Left hindlimb (tissue), 1 donor: ENCODE data around the gene PRKN.

Source experiments
- DNase-seq: peaks from one replicate; pipeline ENCODE4 v3.0.0-alpha.2; 2018

The PRKN gene

GRCh38 chr6:161674930-161675682, 1052.5 kb downstream of the PRKN start:
- DNase-seq = no peak

- DNase-seq = no peak
Measured at GRCh38 chr6:161673026-161673425, 1054.5 kb downstream of the PRKN start.

GRCh38 chr6:161671117-161671516, 1056.4 kb downstream of the PRKN start:
- DNase-seq = no peak

GRCh38 chr6:161668665-161669064, 1058.9 kb downstream of the PRKN start:
- no peak for DNase-seq

- DNase-seq = no peak
Measured at GRCh38 chr6:161667957-161668356, 1059.6 kb downstream of the PRKN start.

GRCh38 chr6:161663682-161664081, 1063.9 kb downstream of the PRKN start:
- no peak for DNase-seq

- no peak for DNase-seq
Measured at GRCh38 chr6:161660666-161661571, 1066.6 kb downstream of the PRKN start.

- DNase-seq = no peak
Measured at GRCh38 chr6:161658211-161658610, 1069.4 kb downstream of the PRKN start.

- no peak for DNase-seq
Measured at GRCh38 chr6:161654209-161654608, 1073.4 kb downstream of the PRKN start.

GRCh38 chr6:161651949-161652348, 1075.6 kb downstream of the PRKN start:
- DNase-seq = no peak

GRCh38 chr6:161649841-161650240, 1077.7 kb downstream of the PRKN start:
- DNase-seq = no peak

- DNase-seq = no peak
Measured at GRCh38 chr6:161649068-161649467, 1078.5 kb downstream of the PRKN start.

- DNase-seq = no peak
Measured at GRCh38 chr6:161647234-161647633, 1080.3 kb downstream of the PRKN start.

GRCh38 chr6:161644521-161644920, 1083.0 kb downstream of the PRKN start:
- no peak for DNase-seq

GRCh38 chr6:161641175-161641574, 1086.4 kb downstream of the PRKN start:
- DNase-seq = no peak

- DNase-seq = no peak
Measured at GRCh38 chr6:161639772-161640171, 1087.8 kb downstream of the PRKN start.

GRCh38 chr6:161637658-161638057, 1089.9 kb downstream of the PRKN start:
- no peak for DNase-seq

GRCh38 chr6:161636882-161637430, 1090.6 kb downstream of the PRKN start:
- DNase-seq = no peak

GRCh38 chr6:161635975-161636374, 1091.6 kb downstream of the PRKN start:
- no peak for DNase-seq

GRCh38 chr6:161634916-161635315, 1092.7 kb downstream of the PRKN start:
- no peak for DNase-seq

GRCh38 chr6:161631676-161632194, 1095.8 kb downstream of the PRKN start:
- peak; percentile 64 for DNase-seq

GRCh38 chr6:161630674-161631073, 1096.9 kb downstream of the PRKN start:
- no peak for DNase-seq

- no peak for DNase-seq
Measured at GRCh38 chr6:161626132-161626676, 1101.4 kb downstream of the PRKN start.
